Measurements from ENCODE around the gene SMAP2. TPM values are rescaled to one million over a fixed set of nuclear protein-coding genes. Genes with fewer than 3 reads are reported as not detected.

The SMAP2 gene
- total and polyA plus RNA-seq, 2 donors (not counting 3 experiments of a cell fraction or from before 2014, with no cell fraction given): 8.0 to 11.1 TPM

DNA sequence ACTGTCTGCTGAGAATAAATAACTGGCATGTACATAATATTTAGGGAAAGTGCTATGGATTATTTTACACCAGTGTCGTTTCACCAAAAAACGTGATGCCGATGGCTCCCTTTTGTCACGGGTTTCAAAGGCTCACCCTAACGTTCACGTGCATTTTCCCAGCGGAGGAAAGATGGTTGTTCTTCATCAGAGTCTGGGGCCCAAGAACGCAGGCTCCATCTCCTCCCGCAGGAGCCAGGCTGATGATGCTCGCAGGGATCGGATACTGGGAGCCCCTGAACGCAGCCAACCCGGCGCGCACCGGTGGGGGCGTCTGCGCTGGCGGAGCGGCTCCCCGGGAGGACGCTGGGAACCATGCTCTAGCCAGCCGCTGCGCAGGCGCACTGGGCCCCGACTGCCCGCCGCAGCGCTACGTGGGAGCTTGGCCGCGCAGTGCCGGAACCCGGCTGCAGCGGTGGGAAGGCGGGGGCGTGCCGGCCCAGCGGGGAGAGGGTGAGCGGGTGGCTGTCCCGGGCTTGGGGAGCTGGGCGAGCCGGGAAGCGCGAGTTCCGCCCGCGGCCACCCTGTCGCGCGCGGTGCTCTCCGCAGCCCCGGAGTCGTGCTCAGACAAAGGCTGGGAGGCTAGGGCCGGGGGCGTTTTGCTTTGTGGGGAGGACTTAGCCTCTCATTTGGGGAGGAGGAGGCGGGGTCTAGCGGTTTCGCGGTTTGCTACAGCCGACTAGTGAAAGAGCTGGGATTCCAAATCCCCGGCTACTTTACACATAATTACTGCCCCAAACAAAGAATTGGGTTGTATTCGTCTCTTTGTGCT, 76.4 kb downstream of the SMAP2 start, which contains the start of gene ZFP69B:
ZFP69B (plus strand) TSS at position 793 of the 811 bp plus-strand sequence. CDS start 486 bp downstream, outside the sequence.
- Histone ChIP-seq H3K9me3 (replicated peaks; ENCODE audit: control insufficient read depth, insufficient read depth, low read length) (no peaks in the 10 kb centered on the region), H3K9me1 (replicated peaks; ENCODE audit: control insufficient read depth, extremely low read depth, insufficient read depth, low read length) (no peaks in the 10 kb centered on the region), H3K4me2 (ENCODE audit: insufficient read depth, low read length) (peak within 1 kb of the TSS; percentile 95), H3K4me3 (replicated peaks in 1 of 3; ENCODE audit: insufficient read depth in 1 of 3, low read depth in 1 of 3, low read length in 3 of 3) (peak within 1 kb of the TSS; percentile 30 to 84 (median 54)), H3K27me3 (ENCODE audit: control insufficient read depth in 2 of 2, insufficient read depth in 2 of 2, low read length in 2 of 2) (no peaks in the 10 kb centered on the region), H3K27ac (ENCODE audit: insufficient read depth, low read depth, low read length) (peak within 1 kb of the TSS; percentile 63), H3K9ac (replicated peaks; ENCODE audit: extremely low read depth, insufficient read depth, low read length) (peak within 1 kb of the TSS; percentile 68), H3K79me2 (ENCODE audit: control insufficient read depth, insufficient read depth, low read length) (no peaks in the 10 kb centered on the region), H3K4me1 (ENCODE audit: control insufficient read depth, extremely low read depth, insufficient read depth, low read length) (peaks cover 10% of the 10 kb centered on the region), H2AFZ (ENCODE audit: low read depth, low read length) (peak within 1 kb of the TSS; percentile 92), H3K36me3 (ENCODE audit: control insufficient read depth in 2 of 2, extremely low read depth in 1 of 2, insufficient read depth in 2 of 2, low read length in 2 of 2) (no peaks in the 10 kb centered on the region), H4K20me1 (replicated peaks; ENCODE audit: control insufficient read depth, extremely low read depth, insufficient read depth, low read length) (no peaks in the 10 kb centered on the region)
- POLR2A ChIA-PET: interaction anchor here (0.5 to 1.3 kb wide), 3 partner anchors 10 to 122 kb away, joined by 3 to 5 read pairs (median 3); partner anchors contain the start of gene EXO5
- TF ChIP-seq POLR2A (IDR thresholded peaks at IDR 0.05; ENCODE audit: low read depth, low read length) (peak; percentile 64), POLR2AphosphoS5 (IDR thresholded peaks at IDR 0.05; ENCODE audit: insufficient read depth, low read depth, low read length) (peak; percentile 81), EZH2 (IDR thresholded peaks at IDR 0.05; ENCODE audit: borderline replicate concordance, low read depth, low read length, severe bottlenecking) (no peak)
- TF ChIP-seq, protein P1, sequence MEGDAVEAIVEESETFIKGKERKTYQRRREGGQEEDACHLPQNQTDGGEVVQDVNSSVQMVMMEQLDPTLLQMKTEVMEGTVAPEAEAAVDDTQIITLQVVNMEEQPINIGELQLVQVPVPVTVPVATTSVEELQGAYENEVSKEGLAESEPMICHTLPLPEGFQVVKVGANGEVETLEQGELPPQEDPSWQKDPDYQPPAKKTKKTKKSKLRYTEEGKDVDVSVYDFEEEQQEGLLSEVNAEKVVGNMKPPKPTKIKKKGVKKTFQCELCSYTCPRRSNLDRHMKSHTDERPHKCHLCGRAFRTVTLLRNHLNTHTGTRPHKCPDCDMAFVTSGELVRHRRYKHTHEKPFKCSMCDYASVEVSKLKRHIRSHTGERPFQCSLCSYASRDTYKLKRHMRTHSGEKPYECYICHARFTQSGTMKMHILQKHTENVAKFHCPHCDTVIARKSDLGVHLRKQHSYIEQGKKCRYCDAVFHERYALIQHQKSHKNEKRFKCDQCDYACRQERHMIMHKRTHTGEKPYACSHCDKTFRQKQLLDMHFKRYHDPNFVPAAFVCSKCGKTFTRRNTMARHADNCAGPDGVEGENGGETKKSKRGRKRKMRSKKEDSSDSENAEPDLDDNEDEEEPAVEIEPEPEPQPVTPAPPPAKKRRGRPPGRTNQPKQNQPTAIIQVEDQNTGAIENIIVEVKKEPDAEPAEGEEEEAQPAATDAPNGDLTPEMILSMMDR (IDR thresholded peaks at IDR 0.05; ENCODE audit: extremely low read depth in 1 of 2, insufficient read depth in 1 of 2, low read depth in 1 of 2, low read length in 2 of 2): peak in 1 of 2 donors; percentile 33
- intact Hi-C loops (cut with micrococcal nuclease): loop anchor here (2.0 to 5.0 kb wide), 3 partner anchors 27 to 82 kb away; partner anchors contain the start of genes EXO5, ZFP69 and ZNF684
- TSS peak; percentile 8 for BruUV-seq (replicated peaks)
- FAIRE-seq (peak; percentile 86), DNase-seq (ENCODE audit: low read depth, low spot score) (peak; percentile 94)
- CTCF ChIA-PET: interaction anchor here (0.7 to 3.3 kb wide), 11 partner anchors 9 to 306 kb away, joined by 3 to 28 read pairs (median 5); partner anchors contain the start of genes ZFP69 and ZNF684
- dilution Hi-C loops (cut with MboI; ENCODE audit: extremely low pct_ligation_motif_present, low sequenced_read_pairs): no loop called here
